ENCODE results near the gene H6PD. TPM values are rescaled to one million over a fixed set of nuclear protein-coding genes. Genes with fewer than 3 reads are reported as not detected.

Gene H6PD
- polyA plus RNA-seq, 6 donors from 2014 or later: 6.5 to 16.6 (median 13.6) TPM

GRCh38 chr1:9198538-9199361, 35.8 kb upstream of the H6PD start:
- no peaks in the 10 kb centered on the region for H3K9me3 Mint-ChIP-seq
- ATAC-seq (ENCODE audit: low read depth in 2 of 2): no peak
- peaks cover 22 to 52% (median 24%) of the 10 kb centered on the region in 3 donors for H3K4me1 Mint-ChIP-seq
- no peak for DNase-seq
- H3K27me3 Mint-ChIP-seq: peaks cover 54 to 70% (median 57%) of the 10 kb centered on the region in 3 donors
- peak overlapping the region in 3 of 8 donors; percentile 5 to 66 (median 44) for H3K4me3 Mint-ChIP-seq
- H3K36me3 Mint-ChIP-seq: no peaks in the 10 kb centered on the region
- peak overlapping the region in 1 of 6 donors; percentile 52 for H3K27ac Mint-ChIP-seq

GRCh38 chr1:9200441-9200840, 34.1 kb upstream of the H6PD start:
- Mint-ChIP-seq H3K9me3 (no peaks in the 10 kb centered on the region), H3K4me3 (no peak overlapping the region), H3K4me1 (peaks cover 22 to 55% (median 24%) of the 10 kb centered on the region in 3 donors), H3K36me3 (no peaks in the 10 kb centered on the region), H3K27ac (no peak overlapping the region), H3K27me3 (peaks cover 60 to 87% (median 70%) of the 10 kb centered on the region in 3 donors)
- ATAC-seq (ENCODE audit: low read depth in 2 of 2) (peak in 1 of 2 donors; percentile 20), DNase-seq (no peak)

- H3K36me3 Mint-ChIP-seq: no peaks in the 10 kb centered on the region
- H3K27me3 Mint-ChIP-seq: peaks cover 67 to 97% (median 78%) of the 10 kb centered on the region in 3 donors
- H3K27ac Mint-ChIP-seq: no peak overlapping the region
- DNase-seq (no peak), ATAC-seq (ENCODE audit: low read depth in 2 of 2) (no peak)
- no peaks in the 10 kb centered on the region for H3K9me3 Mint-ChIP-seq
- H3K4me3 Mint-ChIP-seq: peak overlapping the region in 6 of 8 donors; percentile 24 to 57 (median 42)
- peaks cover 16 to 49% (median 20%) of the 10 kb centered on the region in 3 donors for H3K4me1 Mint-ChIP-seq
Observed at GRCh38 chr1:9201401-9202239, 33.0 kb upstream of the H6PD start.

- H3K27ac Mint-ChIP-seq: peak overlapping the region in 2 of 6 donors; percentile 29 to 73
- ATAC-seq (ENCODE audit: low read depth in 2 of 2) (no peak), DNase-seq (no peak)
- peaks cover 66 to 98% (median 84%) of the 10 kb centered on the region in 3 donors for H3K27me3 Mint-ChIP-seq
- H3K4me1 Mint-ChIP-seq: peaks cover 12 to 42% (median 17%) of the 10 kb centered on the region in 3 donors
- H3K9me3 Mint-ChIP-seq: no peaks in the 10 kb centered on the region
- peak overlapping the region in 3 of 8 donors; percentile 3 to 52 (median 47) for H3K4me3 Mint-ChIP-seq
- H3K36me3 Mint-ChIP-seq: no peaks in the 10 kb centered on the region
Observed at GRCh38 chr1:9202240-9202870, 32.2 kb upstream of the H6PD start.

DNA sequence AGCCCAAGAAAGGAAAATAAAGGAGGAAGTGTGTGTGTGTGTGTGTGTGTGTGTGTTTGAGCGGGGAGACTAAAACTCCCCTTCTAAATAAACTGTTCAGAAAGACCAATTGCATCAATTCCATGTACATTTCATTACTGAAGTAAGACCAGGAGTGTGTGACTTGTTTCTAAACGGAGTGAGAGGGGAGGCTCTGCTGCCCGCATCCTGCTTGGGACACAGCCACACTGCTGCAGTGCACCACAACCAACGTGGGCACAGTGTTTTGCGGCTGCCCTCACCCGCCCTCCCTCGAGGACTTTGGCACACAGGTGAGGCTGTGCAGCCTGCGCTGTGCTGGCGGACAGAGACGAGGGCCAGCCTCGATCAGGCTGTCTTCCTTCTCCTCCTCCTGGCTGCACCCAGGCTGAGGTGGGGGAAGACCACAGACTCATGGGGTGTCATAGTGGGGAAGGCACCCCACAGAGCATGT, 31.0 kb upstream of the H6PD start:
- ATAC-seq (ENCODE audit: low read depth in 2 of 2) (peak in 1 of 2 donors; percentile 21), DNase-seq (no peak)
- peaks cover 74 to 95% (median 89%) of the 10 kb centered on the region in 3 donors for H3K27me3 Mint-ChIP-seq

DNA sequence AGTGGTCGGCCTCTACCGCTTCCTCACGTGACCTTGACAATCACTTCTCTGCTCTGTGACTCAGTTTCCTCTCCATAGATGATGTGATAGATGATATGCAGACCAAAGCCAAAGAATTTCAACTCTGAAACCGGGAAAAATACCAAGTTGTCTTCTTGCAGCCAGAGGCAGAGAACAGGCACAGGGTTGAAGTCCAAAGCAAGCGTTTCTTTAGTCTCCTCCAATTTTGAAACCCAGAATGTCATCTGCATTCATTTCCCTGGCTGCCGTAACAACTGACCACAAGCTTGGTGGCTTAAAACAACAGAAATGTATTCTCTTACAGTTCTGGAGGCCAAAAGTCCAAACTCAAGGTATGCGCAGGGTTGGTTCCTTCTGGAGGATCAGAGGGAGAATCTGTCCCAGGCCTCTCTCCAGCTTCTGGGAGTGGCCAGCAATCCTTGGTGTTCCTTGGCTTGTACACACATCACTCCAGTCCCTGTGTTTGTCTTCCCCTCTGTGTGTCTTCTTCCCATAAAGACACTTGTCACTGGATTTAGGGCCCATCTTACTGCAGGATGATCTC, 30.3 kb upstream of the H6PD start:
- DNase-seq (no peak), ATAC-seq (ENCODE audit: low read depth in 2 of 2) (no peak)
- peak overlapping the region in 1 of 6 donors; percentile 13 for H3K27ac Mint-ChIP-seq
- H3K9me3 Mint-ChIP-seq: no peaks in the 10 kb centered on the region
- no peaks in the 10 kb centered on the region for H3K36me3 Mint-ChIP-seq
- H3K4me1 Mint-ChIP-seq: peaks cover 12 to 33% (median 13%) of the 10 kb centered on the region in 3 donors
- H3K27me3 Mint-ChIP-seq: peaks cover 74 to 91% (median 83%) of the 10 kb centered on the region in 3 donors
- no peak overlapping the region for H3K4me3 Mint-ChIP-seq

More for the DNA sequence above, 31.0 kb upstream of the H6PD start:
- H3K36me3 Mint-ChIP-seq: no peaks in the 10 kb centered on the region
- peaks cover 12 to 37% (median 15%) of the 10 kb centered on the region in 3 donors for H3K4me1 Mint-ChIP-seq
- H3K4me3 Mint-ChIP-seq: peak overlapping the region in 1 of 8 donors; percentile 20
- H3K27ac Mint-ChIP-seq: no peak overlapping the region
- H3K9me3 Mint-ChIP-seq: no peaks in the 10 kb centered on the region

GRCh38 chr1:9207086-9207485, 27.5 kb upstream of the H6PD start:
- peaks cover 0 to 19% (median 5%) of the 10 kb centered on the region in 3 donors for H3K4me1 Mint-ChIP-seq
- DNase-seq (no peak), ATAC-seq (ENCODE audit: low read depth in 2 of 2) (no peak)
- H3K27me3 Mint-ChIP-seq: peaks cover 55 to 78% (median 77%) of the 10 kb centered on the region in 3 donors
- H3K27ac Mint-ChIP-seq: no peak overlapping the region
- no peaks in the 10 kb centered on the region for H3K36me3 Mint-ChIP-seq
- no peak overlapping the region for H3K4me3 Mint-ChIP-seq
- H3K9me3 Mint-ChIP-seq: peaks cover 0 to 1% (median 0%) of the 10 kb centered on the region in 7 donors

DNA sequence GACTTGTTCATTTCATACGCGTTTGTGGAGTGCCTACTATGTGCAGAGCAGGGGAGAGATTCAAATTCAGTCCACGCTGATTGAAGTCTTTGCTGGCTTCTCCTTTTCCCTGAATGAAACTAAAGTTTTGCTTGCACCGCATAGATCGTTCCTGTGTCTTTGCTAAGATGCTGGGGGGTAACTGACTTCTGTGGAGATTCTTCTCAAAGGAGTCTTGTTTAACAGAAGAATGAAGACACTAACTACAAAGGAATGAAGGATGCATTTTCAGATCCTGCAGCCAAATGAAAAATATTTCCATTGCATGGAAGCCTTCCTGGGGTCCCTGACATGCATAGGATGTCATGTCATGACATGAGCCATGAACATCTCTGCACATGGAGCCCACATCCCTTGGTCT, 26.9 kb upstream of the H6PD start:
- Mint-ChIP-seq H3K4me3 (no peak overlapping the region), H3K36me3 (no peaks in the 10 kb centered on the region), H3K9me3 (peaks cover 0 to 1% (median 0%) of the 10 kb centered on the region in 7 donors), H3K27me3 (peaks cover 49 to 71% (median 71%) of the 10 kb centered on the region in 3 donors), H3K27ac (no peak overlapping the region), H3K4me1 (peaks cover 0 to 12% (median 1%) of the 10 kb centered on the region in 3 donors)
- no peak for DNase-seq
- ATAC-seq (ENCODE audit: low read depth in 2 of 2): no peak

- Mint-ChIP-seq H3K4me3 (no peak overlapping the region), H3K9me3 (peaks cover 0 to 1% (median 0%) of the 10 kb centered on the region in 7 donors), H3K27me3 (peaks cover 22 to 40% (median 35%) of the 10 kb centered on the region in 3 donors), H3K27ac (peak overlapping the region in 1 of 6 donors; percentile 87), H3K4me1 (no peaks in the 10 kb centered on the region), H3K36me3 (no peaks in the 10 kb centered on the region)
- DNase-seq: no peak
- ATAC-seq (ENCODE audit: low read depth in 2 of 2): no peak
Observed at GRCh38 chr1:9211291-9211811, 23.2 kb upstream of the H6PD start.

DNA sequence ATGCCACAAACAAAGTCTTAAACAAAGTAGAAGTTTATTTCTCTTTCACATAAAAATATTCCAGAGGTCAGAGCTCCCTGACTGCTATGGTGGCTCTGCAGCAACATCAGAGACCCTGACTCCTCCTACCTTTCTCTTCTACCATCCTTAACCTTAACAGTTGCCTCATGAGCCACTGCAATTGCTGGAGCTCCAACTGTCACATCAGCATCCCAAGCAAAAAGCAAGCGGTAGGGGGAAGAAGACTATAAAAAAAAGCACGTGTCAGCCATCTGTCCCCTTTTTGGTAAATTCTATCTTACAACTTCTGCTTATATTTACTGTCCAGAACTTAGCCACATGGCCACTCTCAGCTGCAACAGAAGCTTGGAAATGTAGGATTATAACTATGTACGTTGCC, 21.8 kb upstream of the H6PD start:
- Mint-ChIP-seq H3K27ac (no peak overlapping the region), H3K4me3 (no peak overlapping the region), H3K9me3 (peaks cover 0 to 1% (median 0%) of the 10 kb centered on the region in 7 donors), H3K36me3 (no peaks in the 10 kb centered on the region), H3K27me3 (peaks cover 12 to 30% (median 23%) of the 10 kb centered on the region in 3 donors), H3K4me1 (no peaks in the 10 kb centered on the region)
- no peak for ATAC-seq (ENCODE audit: low read depth in 2 of 2)
- DNase-seq: no peak

GRCh38 chr1:9213956-9214355, 20.6 kb upstream of the H6PD start:
- no peaks in the 10 kb centered on the region for H3K4me1 Mint-ChIP-seq
- H3K4me3 Mint-ChIP-seq: no peak overlapping the region
- no peak for DNase-seq
- no peak for ATAC-seq (ENCODE audit: low read depth in 2 of 2)
- no peak overlapping the region for H3K27ac Mint-ChIP-seq
- H3K27me3 Mint-ChIP-seq: peaks cover 8 to 24% (median 18%) of the 10 kb centered on the region in 3 donors
- peaks cover 0 to 1% (median 0%) of the 10 kb centered on the region in 7 donors for H3K9me3 Mint-ChIP-seq
- H3K36me3 Mint-ChIP-seq: no peaks in the 10 kb centered on the region

GRCh38 chr1:9218917-9219316, 15.7 kb upstream of the H6PD start:
- Mint-ChIP-seq H3K36me3 (no peaks in the 10 kb centered on the region), H3K27me3 (peaks cover 0 to 5% (median 5%) of the 10 kb centered on the region in 3 donors), H3K9me3 (peaks cover 0 to 6% (median 0%) of the 10 kb centered on the region in 7 donors), H3K27ac (peak overlapping the region in 1 of 6 donors; percentile 33), H3K4me1 (no peaks in the 10 kb centered on the region), H3K4me3 (no peak overlapping the region)
- no peak for ATAC-seq (ENCODE audit: low read depth in 2 of 2)
- no peak for DNase-seq
